H9 (cell line): ENCODE data around the gene SVOP. TPM values are rescaled to one million over a fixed set of nuclear protein-coding genes. Genes with fewer than 3 reads are reported as not detected.
A peak's percentile ranks its signal among the peaks of the same experiment; 100 is the strongest.
"Not testable (repeated sequence)": the region's sequence is repeated elsewhere in the genome, so short reads cannot be mapped to it uniquely, and the experiment has no call there.

Experiments
- DNase-seq: peaks from one replicate; pipeline ENCODE4 v3.0.0-alpha.2; 2017
- H2AFZ ChIP-seq: one replicate; pipeline ENCODE4 v1.6.1; 2013; ENCODE audit warnings: mild to moderate bottlenecking, low read length, control low read depth, moderate library complexity
- H2AK5ac ChIP-seq: 2 replicates; pipeline ENCODE4 v1.6.1; 2013; ENCODE audit warnings: low read length, control low read depth, mixed read lengths; ENCODE audit not compliant: insufficient read length
- H2BK120ac ChIP-seq: one replicate; pipeline ENCODE4 v1.6.1; 2013; ENCODE audit warnings: low read depth, mild to moderate bottlenecking, low read length, control low read depth, inconsistent platforms; ENCODE audit not compliant: poor library complexity, severe bottlenecking
- H2BK12ac ChIP-seq: 2 replicates; pipeline ENCODE4 v1.6.1; 2013; ENCODE audit warnings: low read length, control low read depth, mixed read lengths, low read depth; ENCODE audit not compliant: insufficient read length
- H2BK15ac ChIP-seq: 2 replicates; pipeline ENCODE4 v1.6.1; 2013; ENCODE audit warnings: low read depth, low read length, control low read depth
- H2BK20ac ChIP-seq: one replicate; pipeline ENCODE4 v1.6.1; 2013; ENCODE audit warnings: low read depth, mild to moderate bottlenecking, low read length, control low read depth, inconsistent platforms; ENCODE audit not compliant: poor library complexity, severe bottlenecking
- H2BK5ac ChIP-seq: 2 replicates; pipeline ENCODE4 v1.6.1; 2013; ENCODE audit warnings: low read length, control low read depth, mixed read lengths; ENCODE audit not compliant: insufficient read length
- H3K14ac ChIP-seq: 2 replicates; pipeline ENCODE4 v1.6.1; 2013; ENCODE audit warnings: low read length, control low read depth; ENCODE audit not compliant: insufficient read depth
- H3K18ac ChIP-seq: 2 replicates; pipeline ENCODE4 v1.6.1; 2013; ENCODE audit warnings: low read depth, mild to moderate bottlenecking, mixed read lengths, low read length, control low read depth; ENCODE audit not compliant: insufficient read length
- H3K23ac ChIP-seq: 2 replicates; pipeline ENCODE4 v1.6.1; 2013; ENCODE audit warnings: low read length, control low read depth, mixed read lengths, low read depth; ENCODE audit not compliant: insufficient read length
- H3K23me2 ChIP-seq: 2 replicates; pipeline ENCODE4 v1.6.1; 2013; ENCODE audit warnings: low read depth, mild to moderate bottlenecking, mixed read lengths, low read length, control low read depth; ENCODE audit not compliant: insufficient read length, poor library complexity, severe bottlenecking
- H3K27ac ChIP-seq: 2 replicates; pipeline ENCODE4 v1.5.1; 2013; ENCODE audit warnings: low read length, control low read depth, mixed read lengths, low read depth; ENCODE audit not compliant: insufficient read length
- H3K27me3 ChIP-seq: 2 replicates; pipeline ENCODE4 v1.6.1; 2013; ENCODE audit warnings: low read length, control low read depth, inconsistent platforms; ENCODE audit not compliant: insufficient read depth
- H3K4ac ChIP-seq: 2 replicates; pipeline ENCODE4 v1.6.1; 2013; ENCODE audit warnings: low read depth, mild to moderate bottlenecking, control low read depth, inconsistent platforms, low read length, moderate library complexity
- H3K4me1 ChIP-seq: 2 replicates; pipeline ENCODE4 v1.6.1; 2013; ENCODE audit warnings: low read length, control low read depth, inconsistent platforms; ENCODE audit not compliant: insufficient read depth
- H3K4me2 ChIP-seq: 2 replicates; pipeline ENCODE4 v1.6.1; 2013; ENCODE audit warnings: low read length, control low read depth, mixed read lengths; ENCODE audit not compliant: insufficient read length, insufficient read depth
- H3K56ac ChIP-seq: 2 replicates; pipeline ENCODE4 v1.6.1; 2013; ENCODE audit warnings: low read depth, mild to moderate bottlenecking, mixed read lengths, low read length, control low read depth; ENCODE audit not compliant: insufficient read length
- H3K79me1 ChIP-seq: 2 replicates; pipeline ENCODE4 v1.6.1; 2013; ENCODE audit warnings: low read depth, mild to moderate bottlenecking, moderate library complexity, low read length, control low read depth, inconsistent platforms; ENCODE audit not compliant: insufficient read depth, poor library complexity, severe bottlenecking
- H3K79me2 ChIP-seq: 2 replicates; pipeline ENCODE4 v1.6.1; 2013; ENCODE audit warnings: low read length, control low read depth, inconsistent platforms; ENCODE audit not compliant: insufficient read depth
- H3K9ac ChIP-seq: 2 replicates; pipeline ENCODE4 v1.6.1; 2013; ENCODE audit warnings: low read length, control low read depth, mixed read lengths; ENCODE audit not compliant: insufficient read length; ENCODE audit errors: extremely low read depth
- H3K9me3 ChIP-seq: one replicate; pipeline ENCODE4 v1.6.1; 2013; ENCODE audit warnings: low read depth, low read length, inconsistent platforms; ENCODE audit not compliant: control insufficient read depth
- H3T11ph ChIP-seq: one replicate; pipeline ENCODE4 v1.6.1; 2013; ENCODE audit warnings: mild to moderate bottlenecking, low read length, control low read depth, inconsistent platforms
- H4K20me1 ChIP-seq: one replicate; pipeline ENCODE4 v1.6.1; 2013; ENCODE audit not compliant: control insufficient read depth, insufficient read length, insufficient read depth
- H4K5ac ChIP-seq: 2 replicates; pipeline ENCODE4 v1.6.1; 2013; ENCODE audit warnings: low read depth, mild to moderate bottlenecking, mixed read lengths, low read length, control low read depth; ENCODE audit not compliant: insufficient read length
- H4K8ac ChIP-seq: replicated peaks from 2 replicates; pipeline ENCODE4 v1.6.1; 2013; ENCODE audit warnings: low read length, control low read depth, mixed read lengths, low read depth; ENCODE audit not compliant: insufficient read length
- H4K91ac ChIP-seq: 2 replicates; pipeline ENCODE4 v1.6.1; 2013; ENCODE audit warnings: low read depth, mild to moderate bottlenecking, moderate library complexity, mixed read lengths, low read length, control low read depth; ENCODE audit not compliant: insufficient read length
- H3K27ac Mint-ChIP-seq, 3 experiments: 2 replicates in 2 of 3; 3 replicates in 1 of 3; pipeline ENCODE4 v1.8.0; 2020 to 2021; ENCODE audit warnings: mixed read lengths in 3 of 3, mild to moderate bottlenecking in 1 of 3, moderate library complexity in 1 of 3
- H3K27me3 Mint-ChIP-seq: 2 replicates; pipeline ENCODE4 v1.8.0; 2021; ENCODE audit warnings: low read depth, mild to moderate bottlenecking, moderate library complexity, mixed read lengths
- H3K36me3 Mint-ChIP-seq, 3 experiments: 2 replicates in 2 of 3; 3 replicates in 1 of 3; pipeline ENCODE4 v1.8.0; 2020 to 2021; ENCODE audit warnings: low read depth in 3 of 3, mixed read lengths in 3 of 3; ENCODE audit not compliant: insufficient read depth in 1 of 3
- H3K4me1 Mint-ChIP-seq, 2 experiments: 2 replicates each; pipeline ENCODE4 v1.8.0; 2020; ENCODE audit warnings: mixed read lengths in 2 of 2
- H3K4me3 Mint-ChIP-seq, 2 experiments: 2 replicates in 1 of 2; 3 replicates in 1 of 2; pipeline ENCODE4 v1.8.0; 2020 to 2021; ENCODE audit warnings: mild to moderate bottlenecking in 2 of 2, mixed read lengths in 2 of 2, moderate library complexity in 1 of 2
- H3K9me3 Mint-ChIP-seq, 2 experiments: 2 replicates in 1 of 2; 3 replicates in 1 of 2; pipeline ENCODE4 v1.8.0; 2020; ENCODE audit warnings: mild to moderate bottlenecking in 2 of 2, mixed read lengths in 2 of 2, moderate library complexity in 1 of 2
- CTCF ChIP-seq: fragments of 200-600 bp; sonication (generic); conservative IDR thresholded peaks from 3 replicates; pipeline ENCODE4 v1.8.0; 2021; ENCODE audit warnings: antibody characterized with exemption, mild to moderate bottlenecking
- WGBS: extraction: QIAGEN DNeasy Blood & Tissue Kit; methylation state at CpG from one replicate; pipeline ENCODE4 v1.1.7; 2013; ENCODE audit warnings: missing lambda C conversion rate, low lambda C conversion rate, mixed read lengths; ENCODE audit not compliant: insufficient read length; ENCODE audit errors: extremely low coverage; 5-methylcytosine and 5-hydroxymethylcytosine counted together
- total RNA-seq: library from RNA; stranded (reverse); gene quantifications from 2 replicates; pipeline ENCODE4 v1.2.1, GENCODE V29; 2021

Gene SVOP
- total RNA-seq, 1 experiment from 2014 or later, result 0.15 TPM

GRCh38 chr12:109052097-109052413, 31.2 kb upstream of the SVOP start:
- Histone ChIP-seq H2BK15ac (no peak overlapping the region), H4K5ac (no peak overlapping the region), H3K4me1 (no peaks in the 10 kb centered on the region; the same call in 1 of the 2 replicates), H3K23me2 (peaks cover 7% of the 10 kb centered on the region), H2BK20ac (no peak overlapping the region), H3K14ac (no peak overlapping the region), H3K4me2 (peak overlapping the region; percentile 29), H3K27me3 (no peaks in the 10 kb centered on the region), H3K56ac (no peak overlapping the region), H3K4ac (no peak overlapping the region), H2BK5ac (no peak overlapping the region), H3K9ac (no peak overlapping the region), H4K91ac (no peak overlapping the region), H3K27ac (no peak overlapping the region), H3K9me3 (no peaks in the 10 kb centered on the region), H2AK5ac (no peak overlapping the region), H2AFZ (no peak overlapping the region), H3T11ph (no peak overlapping the region), H3K79me2 (no peaks in the 10 kb centered on the region), H2BK12ac (no peak overlapping the region), H4K20me1 (no peaks in the 10 kb centered on the region), H3K18ac (no peak overlapping the region), H3K79me1 (no peaks in the 10 kb centered on the region), H2BK120ac (no peak overlapping the region), H3K23ac (no peak overlapping the region), H4K8ac (no peak overlapping the region)
- Mint-ChIP-seq H3K9me3 (no peaks in the 10 kb centered on the region; a peak in 1 of 5 replicates), H3K27ac (peak overlapping the region in 1 of 3 experiments; percentile 92; a peak in 1 of 7 replicates), H3K36me3 (no peaks in the 10 kb centered on the region), H3K27me3 (no peaks in the 10 kb centered on the region; the same call in 1 of the 2 replicates), H3K4me1 (peaks cover 12 to 15% of the 10 kb centered on the region in 2 experiments), H3K4me3 (peak overlapping the region; percentile 86 to 96)
- DNase-seq, result no peak
- no peak for TF ChIP-seq CTCF
- WGBS, result no CpG with 5 or more reads among the region's 6 CpGs

- not testable (repeated sequence) for H3K27ac Mint-ChIP-seq, H3K27me3 Mint-ChIP-seq, H2BK120ac ChIP-seq, H2BK15ac ChIP-seq, H4K5ac ChIP-seq, H3K4me2 ChIP-seq, H3K4ac ChIP-seq, H2AFZ ChIP-seq, H4K91ac ChIP-seq, H3K9me3 ChIP-seq, H3K27me3 ChIP-seq, DNase-seq, H3K9me3 Mint-ChIP-seq, H2AK5ac ChIP-seq, H3K23me2 ChIP-seq, H2BK5ac ChIP-seq, H3T11ph ChIP-seq, H3K36me3 Mint-ChIP-seq, H3K4me3 Mint-ChIP-seq, H3K14ac ChIP-seq, H4K8ac ChIP-seq, H4K20me1 ChIP-seq, H3K79me2 ChIP-seq, H3K9ac ChIP-seq, H3K23ac ChIP-seq, H3K4me1 ChIP-seq, H2BK12ac ChIP-seq, H3K27ac ChIP-seq, H3K56ac ChIP-seq, H3K79me1 ChIP-seq, H2BK20ac ChIP-seq, H3K18ac ChIP-seq
- peaks cover 12 to 15% of the 10 kb centered on the region in 2 experiments for H3K4me1 Mint-ChIP-seq
- WGBS, result no CpG with 5 or more reads among the region's 8 CpGs
These were observed 28.9 kb upstream of the SVOP start for GRCh38 chr12:109049794-109050193.
